CD14-positive monocyte (primary cell): ENCODE results near the gene RNF151. TPM values are rescaled to one million over a fixed set of nuclear protein-coding genes. Genes with fewer than 3 reads are reported as not detected.

Source experiments
- DNase-seq, 3 donors: peaks; one replicate each; pipeline ENCODE4 v3.0.0-alpha.2; 2011 to 2022
- H2AFZ ChIP-seq: 2 replicates; pipeline ENCODE4 v1.6.0; 2012; ENCODE audit warnings: mild to moderate bottlenecking, low read depth, low read length, inconsistent platforms; ENCODE audit not compliant: insufficient read depth, poor library complexity, severe bottlenecking
- H3K27ac ChIP-seq, 2 donors: 1 replicate in 1 of 2; 2 replicates in 1 of 2; pipeline ENCODE4 v1.5.1; 2012 to 2013; ENCODE audit warnings: low read length in 2 of 2, control low read depth in 1 of 2, inconsistent platforms in 1 of 2, low read depth in 1 of 2, mild to moderate bottlenecking in 1 of 2
- H3K27me3 ChIP-seq, 2 donors: one replicate each; pipeline versions ENCODE4 v1.6.0 to v1.6.1; 2011 to 2013; ENCODE audit warnings: low read length in 2 of 2; ENCODE audit not compliant: control insufficient read depth in 2 of 2, insufficient read depth in 2 of 2
- H3K36me3 ChIP-seq, 2 donors: replicated peaks in 1 of 2; 1 replicate in 1 of 2; 2 replicates in 1 of 2; pipeline versions ENCODE4 v1.5.1 to v1.6.1; 2012 to 2013; ENCODE audit warnings: low read length in 2 of 2, control low read depth in 1 of 2, inconsistent platforms in 1 of 2, mild to moderate bottlenecking in 1 of 2; ENCODE audit not compliant: insufficient read depth in 2 of 2, control insufficient read depth in 1 of 2
- H3K4me1 ChIP-seq, 2 donors: 1 replicate in 1 of 2; 2 replicates in 1 of 2; pipeline versions ENCODE4 v1.5.1 to v1.6.1; 2012 to 2013; ENCODE audit warnings: low read length in 2 of 2, control low read depth in 1 of 2, inconsistent platforms in 1 of 2, mild to moderate bottlenecking in 1 of 2, moderate library complexity in 1 of 2; ENCODE audit not compliant: insufficient read depth in 2 of 2, control insufficient read depth in 1 of 2
- H3K4me2 ChIP-seq: replicated peaks from 2 replicates; pipeline ENCODE3; 2012; ENCODE audit warnings: low read length, moderate library complexity, mild to moderate bottlenecking; ENCODE audit not compliant: poor library complexity, severe bottlenecking; ENCODE audit errors: extremely low read depth
- H3K4me3 ChIP-seq, 3 experiments: fragments of 200-600 bp in 1 of 3; sonication (generic) in 1 of 3; replicated peaks in 1 of 3; 1 replicate in 2 of 3; 2 replicates in 1 of 3; pipeline ENCODE4 v1.5.1; 2011 to 2013; ENCODE audit warnings: low read length in 3 of 3, mild to moderate bottlenecking in 3 of 3, control low read depth in 2 of 3, low read depth in 2 of 3, inconsistent platforms in 1 of 3, moderate library complexity in 1 of 3
- H3K79me2 ChIP-seq: 2 replicates; pipeline ENCODE4 v1.6.0; 2012; ENCODE audit warnings: mild to moderate bottlenecking, control low read depth, inconsistent platforms, low read length, moderate library complexity; ENCODE audit not compliant: insufficient read depth
- H3K9ac ChIP-seq: 2 replicates; pipeline ENCODE4 v1.6.0; 2017; ENCODE audit warnings: low read length, mild to moderate bottlenecking; ENCODE audit not compliant: insufficient read depth, poor library complexity, severe bottlenecking
- H3K9me3 ChIP-seq, 2 donors: replicated peaks in 1 of 2; 1 replicate in 1 of 2; 2 replicates in 1 of 2; pipeline versions ENCODE4 v1.5.1 to v1.6.1; 2012 to 2013; ENCODE audit warnings: low read length in 2 of 2, control low read depth in 1 of 2; ENCODE audit not compliant: control insufficient read depth in 1 of 2, insufficient read depth in 1 of 2
- H4K20me1 ChIP-seq: 2 replicates; pipeline ENCODE4 v1.6.0; 2012; ENCODE audit warnings: mild to moderate bottlenecking, low read length, control low read depth, moderate library complexity; ENCODE audit not compliant: insufficient read depth
- H3K27ac Mint-ChIP-seq, 7 donors: one replicate each; pipeline ENCODE4 v1.8.0; 2020; ENCODE audit warnings: mild to moderate bottlenecking in 7 of 7, mixed read lengths in 7 of 7, moderate library complexity in 6 of 7, inconsistent platforms in 2 of 7
- H3K27me3 Mint-ChIP-seq, 3 donors: one replicate each; pipeline ENCODE4 v1.8.0; 2021 to 2022; ENCODE audit warnings: low read depth in 3 of 3, mild to moderate bottlenecking in 3 of 3, mixed read lengths in 3 of 3, moderate library complexity in 3 of 3, inconsistent platforms in 1 of 3
- H3K36me3 Mint-ChIP-seq, 2 donors: one replicate each; pipeline ENCODE4 v1.8.0; 2020; ENCODE audit warnings: mixed read lengths in 2 of 2, inconsistent platforms in 1 of 2, mild to moderate bottlenecking in 1 of 2
- H3K4me1 Mint-ChIP-seq: one replicate; pipeline ENCODE4 v1.8.0; 2020; ENCODE audit warnings: mild to moderate bottlenecking, mixed read lengths
- H3K4me3 Mint-ChIP-seq, 2 donors: one replicate each; pipeline ENCODE4 v1.8.0; 2020; ENCODE audit warnings: mild to moderate bottlenecking in 2 of 2, mixed read lengths in 2 of 2, moderate library complexity in 1 of 2
- H3K9me3 Mint-ChIP-seq, 7 donors: one replicate each; pipeline ENCODE4 v1.8.0; 2020 to 2022; ENCODE audit warnings: mixed read lengths in 7 of 7, mild to moderate bottlenecking in 6 of 7, moderate library complexity in 6 of 7, inconsistent platforms in 2 of 7
- WGBS: methylation state at CpG from one replicate; pipeline ENCODE4 v1.1.5; 2013; ENCODE audit warnings: missing lambda C conversion rate; ENCODE audit not compliant: insufficient coverage; 5-methylcytosine and 5-hydroxymethylcytosine counted together
- intact Hi-C, 2 donors: fragments of 100-400 bp; cut with micrococcal nuclease; formaldehyde crosslinking; loops; one replicate each; pipeline versions ENCODE4 v1.15.0 to v1.15.1; 2023
- polyA plus RNA-seq, 3 donors: library from polyadenylated mRNA; depleted of rRNA in 1 of 3; unstranded in 2 of 3; stranded (reverse) in 1 of 3; fragments of 300-500 nt in 2 of 3; fragments of >200 nt in 1 of 3; fragmentation: Illumina TruSeq in 2 of 3; gene quantifications; 1 replicate in 2 of 3; 2 replicates in 1 of 3; pipeline ENCODE4 v1.2.3, GENCODE V29; 2012 to 2021
- TF ChIP-seq, protein P1 (sequence below): fragments of 200-600 bp; IDR thresholded peaks from one replicate; pipeline ENCODE4 v1.8.0; 2022; ENCODE audit warnings: antibody characterized with exemption, mild to moderate bottlenecking

The RNF151 gene
- polyA plus RNA-seq, 3 donors: not detected

DNA sequence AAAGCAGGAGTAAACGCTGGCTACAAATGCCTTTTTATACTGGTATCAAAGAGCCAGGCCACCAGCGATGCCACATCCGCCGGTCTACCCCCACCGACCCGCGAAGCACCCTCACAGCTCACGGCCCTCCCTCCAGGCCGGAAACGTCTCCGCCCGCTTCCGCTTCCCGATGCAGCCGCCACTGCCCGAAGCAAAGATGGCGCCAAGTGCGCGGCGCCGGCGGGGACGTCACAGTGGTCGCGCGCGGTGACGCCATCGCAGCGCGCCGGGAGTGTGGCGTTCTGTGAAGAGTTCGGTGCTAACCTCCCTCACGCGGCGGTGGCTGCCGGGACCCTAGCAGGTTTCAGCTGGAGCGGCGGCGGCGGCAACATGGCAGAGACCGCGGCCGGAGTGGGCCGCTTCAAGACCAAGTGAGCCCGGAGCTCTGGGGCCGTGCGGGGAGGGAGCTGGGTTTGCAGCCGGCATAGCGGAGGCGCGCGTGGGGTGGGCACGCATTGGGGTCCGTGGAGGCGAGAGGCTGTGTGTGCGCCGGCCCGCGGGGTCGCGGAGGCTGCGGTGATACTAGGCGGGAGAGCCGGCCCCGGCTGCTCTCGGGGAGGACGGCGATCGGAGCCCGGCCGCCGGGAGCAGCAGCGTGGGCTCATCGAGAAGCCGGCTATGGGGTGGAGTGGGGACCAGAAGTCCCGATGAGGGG lies 5.3 kb downstream of the RNF151 start, which contains the start of gene TBL3:
Gene TBL3, plus strand, starts transcription at position 258 of the 694 bp plus-strand sequence. Its CDS starts 112 bp downstream, at position 370.
- H3K27ac ChIP-seq: peak within 1 kb of the TSS; percentile 67 to 95
- intact Hi-C loops: no loop called here
- TF ChIP-seq, protein P1, sequence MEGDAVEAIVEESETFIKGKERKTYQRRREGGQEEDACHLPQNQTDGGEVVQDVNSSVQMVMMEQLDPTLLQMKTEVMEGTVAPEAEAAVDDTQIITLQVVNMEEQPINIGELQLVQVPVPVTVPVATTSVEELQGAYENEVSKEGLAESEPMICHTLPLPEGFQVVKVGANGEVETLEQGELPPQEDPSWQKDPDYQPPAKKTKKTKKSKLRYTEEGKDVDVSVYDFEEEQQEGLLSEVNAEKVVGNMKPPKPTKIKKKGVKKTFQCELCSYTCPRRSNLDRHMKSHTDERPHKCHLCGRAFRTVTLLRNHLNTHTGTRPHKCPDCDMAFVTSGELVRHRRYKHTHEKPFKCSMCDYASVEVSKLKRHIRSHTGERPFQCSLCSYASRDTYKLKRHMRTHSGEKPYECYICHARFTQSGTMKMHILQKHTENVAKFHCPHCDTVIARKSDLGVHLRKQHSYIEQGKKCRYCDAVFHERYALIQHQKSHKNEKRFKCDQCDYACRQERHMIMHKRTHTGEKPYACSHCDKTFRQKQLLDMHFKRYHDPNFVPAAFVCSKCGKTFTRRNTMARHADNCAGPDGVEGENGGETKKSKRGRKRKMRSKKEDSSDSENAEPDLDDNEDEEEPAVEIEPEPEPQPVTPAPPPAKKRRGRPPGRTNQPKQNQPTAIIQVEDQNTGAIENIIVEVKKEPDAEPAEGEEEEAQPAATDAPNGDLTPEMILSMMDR: no peak
- peak within 1 kb of the TSS; percentile 65 to 95 (median 70) for H3K4me3 ChIP-seq
- peak within 1 kb of the TSS; percentile 95 for H3K4me2 ChIP-seq
- Mint-ChIP-seq H3K9me3 (peaks cover 0 to 2% (median 0%) of the 10 kb centered on the region in 7 donors), H3K4me1 (peaks cover 21% of the 10 kb centered on the region), H3K36me3 (peaks cover 27 to 29% of the 10 kb centered on the region in 2 donors), H3K27ac (peak within 1 kb of the TSS; percentile 94 to 98 (median 98)), H3K27me3 (peaks cover 0 to 2% (median 0%) of the 10 kb centered on the region in 3 donors), H3K4me3 (peak within 1 kb of the TSS; percentile 91)
- peaks cover 29% of the 10 kb centered on the region in 2 donors for H3K36me3 ChIP-seq
- H3K27me3 ChIP-seq: no peaks in the 10 kb centered on the region
- H3K79me2 ChIP-seq: peaks cover 11% of the 10 kb centered on the region
- H3K9me3 ChIP-seq: no peaks in the 10 kb centered on the region
- H3K4me1 ChIP-seq: peaks cover 18 to 20% of the 10 kb centered on the region in 2 donors
- no peaks in the 10 kb centered on the region for H4K20me1 ChIP-seq
- H2AFZ ChIP-seq: peak within 1 kb of the TSS; percentile 99
- H3K9ac ChIP-seq: peak within 1 kb of the TSS; percentile 90
- WGBS: under 1% methylated on average over 78 of the region's 78 CpGs
- DNase-seq: peak; percentile 88 to 94 (median 94)

GRCh38 chr16:1972490-1972877 lies 5.8 kb downstream of the RNF151 start:
- H3K4me1 Mint-ChIP-seq: peaks cover 21% of the 10 kb centered on the region
- H3K27me3 Mint-ChIP-seq: peaks cover 0 to 2% (median 1%) of the 10 kb centered on the region in 3 donors
- peak overlapping the region; percentile 65 to 95 (median 70) for H3K4me3 ChIP-seq
- intact Hi-C loops: no loop called here
- WGBS: 6% methylated on average over 22 of the region's 22 CpGs
- peaks cover 31 to 35% of the 10 kb centered on the region in 2 donors for H3K36me3 Mint-ChIP-seq
- no peaks in the 10 kb centered on the region for H3K9me3 ChIP-seq
- no peaks in the 10 kb centered on the region for H3K27me3 ChIP-seq
- H3K4me2 ChIP-seq: peak overlapping the region; percentile 95
- peak overlapping the region; percentile 90 for H3K9ac ChIP-seq
- peaks cover 18 to 20% of the 10 kb centered on the region in 2 donors for H3K4me1 ChIP-seq
- peaks cover 0 to 2% (median 0%) of the 10 kb centered on the region in 7 donors for H3K9me3 Mint-ChIP-seq
- TF ChIP-seq, protein P1: no peak
- no peak for DNase-seq
- peak overlapping the region; percentile 91 for H3K4me3 Mint-ChIP-seq
- peak overlapping the region in 6 of 7 donors; percentile 42 to 98 (median 98) for H3K27ac Mint-ChIP-seq
- peaks cover 33 to 34% of the 10 kb centered on the region in 2 donors for H3K36me3 ChIP-seq
- H3K27ac ChIP-seq: peak overlapping the region in 1 of 2 donors; percentile 95
- peak overlapping the region; percentile 99 for H2AFZ ChIP-seq
- peaks cover 11% of the 10 kb centered on the region for H3K79me2 ChIP-seq
- H4K20me1 ChIP-seq: no peaks in the 10 kb centered on the region
